K562 (cell line): ENCODE data around the gene MUC5AC. TPM values are rescaled to one million over a fixed set of nuclear protein-coding genes. Genes with fewer than 3 reads are reported as not detected.

ENCODE experiments used
- ATAC-seq: fragments of 200-7000 bp; cut with Tn5 transposase; 3 replicates; pipeline ENCODE4 v1.9.1; 2020; ENCODE audit warnings: moderate library complexity
- BruUV-seq: library from RNA; stranded (reverse); fragments of 400-500 nt; replicated peaks from 2 replicates; lab custom pipeline; 2021; lab: Mats Ljungman, UMichigan
- CTCF ChIA-PET: fragments of 300-600 bp; formaldehyde crosslinking; extraction: SDS; loops from one replicate; lab custom pipeline; 2021; ENCODE audit warnings: low intra/inter-chr PET ratio; lab: Yijun Ruan, JAX
- POLR2A ChIA-PET: fragments of 300-600, 350-650 bp; sonication (Branson Sonifier 250); formaldehyde crosslinking; extraction: SDS; loops from one replicate; lab custom pipeline; 2021; ENCODE audit warnings: antibody characterized with exemption, inconsistent platforms; lab: Yijun Ruan, JAX
- DNase-seq, 4 experiments: peaks; one replicate each; pipeline versions ENCODE4 v3.0.0 to v3.0.0-alpha.2; 2011 to 2018; ENCODE audit warnings: low spot score in 3 of 4, mixed read lengths in 3 of 4; ENCODE audit errors: extremely low read depth in 1 of 4
- FAIRE-seq: peaks from 2 replicates; lab custom pipeline; 2011; peaks lifted over from hg19 to GRCh38; lab: Jason Lieb, UNC
- H2AFZ ChIP-seq: 2 replicates; pipeline ENCODE4 v1.6.0; 2011; ENCODE audit warnings: low read depth, low read length, control low read depth, inconsistent platforms
- H3K27ac ChIP-seq: fragments of 200-600 bp; 3 replicates; pipeline ENCODE4 v1.8.0; 2011; ENCODE audit warnings: low read depth, mild to moderate bottlenecking, control low read depth, inconsistent platforms, low read length, moderate library complexity, mixed read lengths; ENCODE audit errors: extremely low read depth
- H3K27me3 ChIP-seq, 2 experiments: fragments of 300-600 bp in 1 of 2; 2 replicates in 1 of 2; 3 replicates in 1 of 2; pipeline versions ENCODE4 v1.6.0 to v1.8.0; 2011; ENCODE audit warnings: inconsistent platforms in 2 of 2, low read length in 2 of 2, mild to moderate bottlenecking in 1 of 2, mixed read lengths in 1 of 2, moderate library complexity in 1 of 2; ENCODE audit not compliant: control insufficient read depth in 2 of 2, insufficient read depth in 2 of 2
- H3K36me3 ChIP-seq: fragments of 300-600 bp; 3 replicates; pipeline ENCODE4 v1.8.0; 2011; ENCODE audit warnings: mild to moderate bottlenecking, low read length, inconsistent platforms; ENCODE audit not compliant: control insufficient read depth, insufficient read depth
- H3K4me1 ChIP-seq, 2 experiments: fragments of 200-600 bp in 1 of 2; replicated peaks in 1 of 2; 2 replicates in 1 of 2; 3 replicates in 1 of 2; pipeline versions ENCODE4 v1.5.1 to v1.8.0; 2011; ENCODE audit warnings: inconsistent platforms in 2 of 2, low read length in 2 of 2, mild to moderate bottlenecking in 1 of 2, mixed read lengths in 1 of 2, moderate library complexity in 1 of 2; ENCODE audit not compliant: control insufficient read depth in 2 of 2, insufficient read depth in 2 of 2
- H3K4me2 ChIP-seq: 2 replicates; pipeline ENCODE4 v1.6.1; 2011; ENCODE audit warnings: low read length, control low read depth, inconsistent platforms, mixed read lengths; ENCODE audit not compliant: insufficient read depth
- H3K4me3 ChIP-seq: fragments of 200-600 bp; sonication (generic), shearing (Covaris generic); 2 replicates; pipeline ENCODE4 v1.5.1; 2016; ENCODE audit warnings: control low read depth, inconsistent platforms
- H3K79me2 ChIP-seq: fragments of 200-600 bp; 3 replicates; pipeline ENCODE4 v1.8.0; 2011; ENCODE audit warnings: low read length, inconsistent platforms; ENCODE audit not compliant: control insufficient read depth, insufficient read depth
- H3K9ac ChIP-seq, 2 experiments: 2 replicates each; pipeline versions ENCODE4 v1.6.0 to v1.6.1; 2011; ENCODE audit warnings: low read depth in 2 of 2, low read length in 2 of 2, control low read depth in 1 of 2, inconsistent platforms in 1 of 2, mild to moderate bottlenecking in 1 of 2, mixed read lengths in 1 of 2; ENCODE audit not compliant: insufficient read depth in 1 of 2
- H3K9me1 ChIP-seq: one replicate; pipeline ENCODE4 v1.6.0; 2011; ENCODE audit warnings: inconsistent platforms, mild to moderate bottlenecking, low read length, moderate library complexity; ENCODE audit not compliant: control insufficient read depth, insufficient read depth
- H3K9me3 ChIP-seq: replicated peaks from 2 replicates; pipeline ENCODE4 v1.5.1; 2011; ENCODE audit warnings: low read depth, low read length, inconsistent platforms; ENCODE audit not compliant: control insufficient read depth, insufficient read depth
- H4K20me1 ChIP-seq: replicated peaks from 2 replicates; pipeline ENCODE4 v1.6.1; 2011; ENCODE audit warnings: low read length, inconsistent platforms, mixed read lengths; ENCODE audit not compliant: control insufficient read depth, insufficient read depth
- CBX1 ChIP-seq: sonication (generic); IDR thresholded peaks from 2 replicates; pipeline ENCODE4 v1.6.1; 2016; ENCODE audit warnings: antibody characterized with exemption, low read depth, mild to moderate bottlenecking
- CXXC5 ChIP-seq: fragments of 250-450 bp; sonication (Bioruptor Pico); IDR thresholded peaks from 2 replicates; pipeline ENCODE4 v1.8.0; 2022; ENCODE audit warnings: inconsistent platforms, mild to moderate bottlenecking, moderate library complexity
- ZNF354B ChIP-seq: fragments of 250-450 bp; sonication (Bioruptor Pico); IDR thresholded peaks from 2 replicates; pipeline ENCODE4 v1.4.0; 2020
- WGBS: fragments of 100-300 bp; shearing (Covaris generic); methylation state at CpG from one replicate; pipeline ENCODE4 v1.1.6; 2016; ENCODE audit warnings: low coverage, mixed read lengths; ENCODE audit not compliant: insufficient coverage; ENCODE audit errors: missing lambda C conversion rate; 5-methylcytosine and 5-hydroxymethylcytosine counted together
- in situ Hi-C: fragments of 300-500 bp; cut with MboI; formaldehyde crosslinking; loops from 4 replicates; pipeline ENCODE4 v1.15.0; 2018; ENCODE audit warnings: inconsistent platforms, mixed read lengths
- intact Hi-C: fragments of 100-400 bp; cut with micrococcal nuclease; formaldehyde crosslinking; loops from 2 replicates; pipeline ENCODE4 v1.14.2; 2022
- polyA plus RNA-seq, 8 experiments: library from polyadenylated mRNA; depleted of rRNA in 4 of 8; stranded (reverse) in 5 of 8; unstranded in 3 of 8; fragments of >200 nt; fragmentation: Nextera tagmentation in 2 of 8; fragmentation: Illumina TruSeq in 1 of 8; extraction: Ambion mirVana in 2 of 8; extraction: Trizol in 1 of 8; gene quantifications; 2 replicates each; pipeline versions ENCODE4 v1.2.1 to v1.2.3, GENCODE V29; 2011 to 2014; ENCODE audit warnings: inconsistent platforms in 1 of 8, missing spikeins in 1 of 8
- total RNA-seq, 7 experiments: library from RNA; depleted of rRNA in 6 of 7; stranded (reverse); fragments of >200 nt in 6 of 7; fragmentation: Illumina TruSeq in 2 of 7; extraction: Trizol in 2 of 7; gene quantifications; 2 replicates each; pipeline versions ENCODE4 v1.2.1 to v1.2.3, GENCODE V29; 2011 to 2021; ENCODE audit warnings: low replicate concordance in 1 of 7
- TF ChIP-seq, protein P1 (sequence below): fragments of 250-450 bp; sonication (Bioruptor Pico); IDR thresholded peaks from 2 replicates; pipeline ENCODE4 v1.4.0; 2020
- TF ChIP-seq, protein P2 (sequence below): fragments of 250-450 bp; sonication (Bioruptor Pico); IDR thresholded peaks from 2 replicates; pipeline ENCODE4 v1.8.0; 2021; ENCODE audit warnings: mild to moderate bottlenecking, moderate library complexity
- TF ChIP-seq, protein P3 (sequence below): fragments of 250-450 bp; sonication (Bioruptor Pico); IDR thresholded peaks from 2 replicates; pipeline ENCODE4 v1.4.0; 2020; ENCODE audit warnings: mild to moderate bottlenecking
- TF ChIP-seq, protein P4 (sequence below): fragments of 450-650 bp; IDR thresholded peaks from 2 replicates; pipeline ENCODE4 v1.6.1; 2017; ENCODE audit warnings: antibody characterized with exemption

The MUC5AC gene
- total and polyA plus RNA-seq, 9 of the 15 experiments (the other 6 are each of a cell fraction or from before 2014, with no cell fraction given), result not detected

DNA sequence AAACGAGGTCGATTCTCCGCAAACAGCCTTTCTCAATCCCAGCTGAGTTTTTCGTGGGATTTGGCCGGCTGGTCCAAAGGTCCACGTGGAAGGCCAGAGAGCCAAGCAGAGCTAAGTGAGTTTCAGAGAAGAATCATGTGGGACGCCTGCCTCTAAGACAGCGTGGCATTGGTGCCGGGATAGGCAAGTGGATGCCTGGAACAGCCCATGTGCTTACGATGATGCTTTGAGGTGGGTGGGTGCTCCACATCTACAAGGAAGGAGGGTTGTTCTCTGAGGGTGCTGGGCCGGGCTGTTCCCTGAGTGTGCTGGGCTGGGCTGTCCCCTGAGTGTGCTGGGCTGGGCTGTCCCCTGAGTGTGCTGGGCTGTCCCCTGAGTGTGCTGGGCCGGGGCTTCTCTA is 41.6 kb upstream of the MUC5AC start:
- Histone ChIP-seq H3K9me1 (no peaks in the 10 kb centered on the region), H3K27ac (no peak overlapping the region)

More for the DNA sequence above, 41.6 kb upstream of the MUC5AC start:
- DNase-seq (no peak), ATAC-seq (no peak), FAIRE-seq (no peak)
- POLR2A ChIA-PET, result no interaction called here
- no peaks in the 10 kb centered on the region for H3K36me3 ChIP-seq
- no peak overlapping the region for H3K4me3 ChIP-seq
- no TSS peak for BruUV-seq
- no peak overlapping the region for H3K9ac ChIP-seq
- H3K4me1 ChIP-seq, result peaks cover 0 to 18% of the 10 kb centered on the region in 2 experiments; a peak in 1 of 5 replicates
- H3K79me2 ChIP-seq, result no peaks in the 10 kb centered on the region
- intact Hi-C loops (loop anchor here (10.0 kb wide), 1 partner anchor 459 kb away; the partner anchor contains the start of gene DUSP8), in situ Hi-C loops (no loop called here)
- no peak overlapping the region for H2AFZ ChIP-seq
- H4K20me1 ChIP-seq, result no peaks in the 10 kb centered on the region
- WGBS, result 9% methylated on average over 12 of the region's 12 CpGs
- TF ChIP-seq, protein P1, sequence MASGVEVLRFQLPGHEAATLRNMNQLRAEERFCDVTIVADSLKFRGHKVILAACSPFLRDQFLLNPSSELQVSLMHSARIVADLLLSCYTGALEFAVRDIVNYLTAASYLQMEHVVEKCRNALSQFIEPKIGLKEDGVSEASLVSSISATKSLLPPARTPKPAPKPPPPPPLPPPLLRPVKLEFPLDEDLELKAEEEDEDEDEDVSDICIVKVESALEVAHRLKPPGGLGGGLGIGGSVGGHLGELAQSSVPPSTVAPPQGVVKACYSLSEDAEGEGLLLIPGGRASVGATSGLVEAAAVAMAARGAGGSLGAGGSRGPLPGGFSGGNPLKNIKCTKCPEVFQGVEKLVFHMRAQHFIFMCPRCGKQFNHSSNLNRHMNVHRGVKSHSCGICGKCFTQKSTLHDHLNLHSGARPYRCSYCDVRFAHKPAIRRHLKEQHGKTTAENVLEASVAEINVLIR (CRISPR knock-in tag), result no peak
- TF ChIP-seq CXXC5 (CRISPR knock-in tag), result no peak
- TF ChIP-seq, protein P2, sequence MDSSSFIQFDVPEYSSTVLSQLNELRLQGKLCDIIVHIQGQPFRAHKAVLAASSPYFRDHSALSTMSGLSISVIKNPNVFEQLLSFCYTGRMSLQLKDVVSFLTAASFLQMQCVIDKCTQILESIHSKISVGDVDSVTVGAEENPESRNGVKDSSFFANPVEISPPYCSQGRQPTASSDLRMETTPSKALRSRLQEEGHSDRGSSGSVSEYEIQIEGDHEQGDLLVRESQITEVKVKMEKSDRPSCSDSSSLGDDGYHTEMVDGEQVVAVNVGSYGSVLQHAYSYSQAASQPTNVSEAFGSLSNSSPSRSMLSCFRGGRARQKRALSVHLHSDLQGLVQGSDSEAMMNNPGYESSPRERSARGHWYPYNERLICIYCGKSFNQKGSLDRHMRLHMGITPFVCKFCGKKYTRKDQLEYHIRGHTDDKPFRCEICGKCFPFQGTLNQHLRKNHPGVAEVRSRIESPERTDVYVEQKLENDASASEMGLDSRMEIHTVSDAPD (CRISPR knock-in tag), result no peak
- TF ChIP-seq, protein P3, sequence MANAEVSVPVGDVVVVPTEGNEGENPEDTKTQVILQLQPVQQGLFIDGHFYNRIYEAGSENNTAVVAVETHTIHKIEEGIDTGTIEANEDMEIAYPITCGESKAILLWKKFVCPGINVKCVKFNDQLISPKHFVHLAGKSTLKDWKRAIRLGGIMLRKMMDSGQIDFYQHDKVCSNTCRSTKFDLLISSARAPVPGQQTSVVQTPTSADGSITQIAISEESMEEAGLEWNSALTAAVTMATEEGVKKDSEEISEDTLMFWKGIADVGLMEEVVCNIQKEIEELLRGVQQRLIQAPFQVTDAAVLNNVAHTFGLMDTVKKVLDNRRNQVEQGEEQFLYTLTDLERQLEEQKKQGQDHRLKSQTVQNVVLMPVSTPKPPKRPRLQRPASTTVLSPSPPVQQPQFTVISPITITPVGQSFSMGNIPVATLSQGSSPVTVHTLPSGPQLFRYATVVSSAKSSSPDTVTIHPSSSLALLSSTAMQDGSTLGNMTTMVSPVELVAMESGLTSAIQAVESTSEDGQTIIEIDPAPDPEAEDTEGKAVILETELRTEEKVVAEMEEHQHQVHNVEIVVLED (CRISPR knock-in tag), result no peak
- TF ChIP-seq, protein P4, sequence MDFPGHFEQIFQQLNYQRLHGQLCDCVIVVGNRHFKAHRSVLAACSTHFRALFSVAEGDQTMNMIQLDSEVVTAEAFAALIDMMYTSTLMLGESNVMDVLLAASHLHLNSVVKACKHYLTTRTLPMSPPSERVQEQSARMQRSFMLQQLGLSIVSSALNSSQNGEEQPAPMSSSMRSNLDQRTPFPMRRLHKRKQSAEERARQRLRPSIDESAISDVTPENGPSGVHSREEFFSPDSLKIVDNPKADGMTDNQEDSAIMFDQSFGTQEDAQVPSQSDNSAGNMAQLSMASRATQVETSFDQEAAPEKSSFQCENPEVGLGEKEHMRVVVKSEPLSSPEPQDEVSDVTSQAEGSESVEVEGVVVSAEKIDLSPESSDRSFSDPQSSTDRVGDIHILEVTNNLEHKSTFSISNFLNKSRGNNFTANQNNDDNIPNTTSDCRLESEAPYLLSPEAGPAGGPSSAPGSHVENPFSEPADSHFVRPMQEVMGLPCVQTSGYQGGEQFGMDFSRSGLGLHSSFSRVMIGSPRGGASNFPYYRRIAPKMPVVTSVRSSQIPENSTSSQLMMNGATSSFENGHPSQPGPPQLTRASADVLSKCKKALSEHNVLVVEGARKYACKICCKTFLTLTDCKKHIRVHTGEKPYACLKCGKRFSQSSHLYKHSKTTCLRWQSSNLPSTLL, result no peak
- TF ChIP-seq CBX1, result no peak
- TF ChIP-seq ZNF354B (CRISPR knock-in tag), result no peak
- H3K9me3 ChIP-seq, result no peaks in the 10 kb centered on the region
- CTCF ChIA-PET, result no interaction called here
- no peak overlapping the region for H3K4me2 ChIP-seq
- peaks cover 9 to 16% of the 10 kb centered on the region in 2 experiments; a peak in 4 of 5 replicates for H3K27me3 ChIP-seq
